ENCODE measurements around the gene AFF3.

The AFF3 gene

GRCh38 chr2:99648906-99649789 is 493.2 kb downstream of the AFF3 start:
- no peak for DNase-seq

- DNase-seq, result no peak
Measured at GRCh38 chr2:99648178-99648844, 494.1 kb downstream of the AFF3 start.

- DNase-seq, result no peak
Measured at GRCh38 chr2:99645960-99646359, 496.4 kb downstream of the AFF3 start.

- peak in 1 of 2 experiments; percentile 11 for DNase-seq
Measured at GRCh38 chr2:99644419-99644787, 498.0 kb downstream of the AFF3 start.

GRCh38 chr2:99643787-99644418 is 498.5 kb downstream of the AFF3 start:
- DNase-seq, result peak in 1 of 2 experiments; percentile 33

- DNase-seq, result no peak
Measured at GRCh38 chr2:99641999-99642398, 500.4 kb downstream of the AFF3 start.

- DNase-seq, result no peak
Measured at GRCh38 chr2:99640635-99641151, 501.7 kb downstream of the AFF3 start.

GRCh38 chr2:99638791-99639190 is 503.6 kb downstream of the AFF3 start:
- peak in 1 of 2 experiments; percentile 5 for DNase-seq

- no peak for DNase-seq
Measured at GRCh38 chr2:99637159-99637697, 505.2 kb downstream of the AFF3 start.

- peak in 1 of 2 experiments; percentile 36 for DNase-seq
Measured at GRCh38 chr2:99636144-99637034, 506.0 kb downstream of the AFF3 start.

GRCh38 chr2:99635710-99636109 is 506.7 kb downstream of the AFF3 start:
- no peak for DNase-seq

- DNase-seq, result no peak
Measured at GRCh38 chr2:99634234-99634633, 508.2 kb downstream of the AFF3 start.

GRCh38 chr2:99631700-99632099 is 510.7 kb downstream of the AFF3 start:
- DNase-seq, result no peak

GRCh38 chr2:99629320-99629719 is 513.1 kb downstream of the AFF3 start:
- no peak for DNase-seq

GRCh38 chr2:99626158-99626557 is 516.2 kb downstream of the AFF3 start:
- no peak for DNase-seq

- DNase-seq, result peak in 1 of 2 experiments; percentile 10
Measured at GRCh38 chr2:99624677-99625076, 517.7 kb downstream of the AFF3 start.

GRCh38 chr2:99623613-99624012 is 518.8 kb downstream of the AFF3 start:
- DNase-seq, result no peak

GRCh38 chr2:99623035-99623434 is 519.4 kb downstream of the AFF3 start:
- DNase-seq, result no peak

- no peak for DNase-seq
Measured at GRCh38 chr2:99622534-99622933, 519.9 kb downstream of the AFF3 start.

GRCh38 chr2:99621774-99622173 is 520.6 kb downstream of the AFF3 start:
- no peak for DNase-seq

GRCh38 chr2:99621106-99621505 is 521.3 kb downstream of the AFF3 start:
- no peak for DNase-seq

- no peak for DNase-seq
Measured at GRCh38 chr2:99619151-99619550, 523.2 kb downstream of the AFF3 start.

All from NCI-H2081 (cell line).